ENCODE data around the gene PSME3. TPM values are rescaled to one million over a fixed set of nuclear protein-coding genes. Genes with fewer than 3 reads are reported as not detected.

The PSME3 gene
- total and polyA plus RNA-seq, 8 donors: 66.2 to 131 (median 80.5) TPM

- Histone ChIP-seq H3K9me3 (no peaks in the 10 kb centered on the region), H3K4me1 (peaks cover 12 to 28% of the 10 kb centered on the region in 2 donors), H3K27me3 (no peaks in the 10 kb centered on the region), H3K27ac (no peak overlapping the region), H3K4me3 (no peak overlapping the region), H3K36me3 (peaks cover 0 to 61% of the 10 kb centered on the region in 2 donors)
- ATAC-seq (no peak), DNase-seq (no peak)
- intact Hi-C loops (cut with DNase I): loop anchor here in 1 of 2 donors (5.0 kb wide), 1 partner anchor 99 kb away; no protein-coding TSS in a partner anchor
- TF ChIP-seq CTCF (IDR thresholded peaks at IDR 0.05): no peak
These were observed 12.0 kb upstream of the PSME3 start for GRCh38 chr17:42821176-42821575.

DNA sequence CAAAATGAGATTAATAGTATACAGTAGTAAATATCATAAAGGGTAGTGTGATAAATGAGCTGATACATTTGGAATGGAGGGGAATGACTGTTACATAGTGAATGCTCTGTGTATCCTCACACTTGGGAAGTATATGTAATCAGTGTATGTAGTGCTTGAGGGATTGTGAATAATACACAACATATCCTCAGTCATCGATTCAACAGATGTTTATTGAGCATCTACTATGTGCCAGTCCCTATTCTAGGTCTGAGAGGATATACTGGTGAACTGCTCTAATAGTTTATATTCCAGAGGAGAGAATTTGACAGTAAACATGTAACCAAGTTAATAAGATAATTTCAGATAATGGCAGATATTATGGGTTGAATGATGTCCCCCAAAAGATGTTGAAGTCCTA lies 5.7 kb upstream of the PSME3 start:
- H3K9me3 ChIP-seq: no peaks in the 10 kb centered on the region
- no peak overlapping the region for H3K27ac ChIP-seq
- TF ChIP-seq CTCF (IDR thresholded peaks at IDR 0.05): no peak
- intact Hi-C loops (cut with DNase I): no loop called here
- no peaks in the 10 kb centered on the region for H3K36me3 ChIP-seq
- H3K4me1 ChIP-seq: peaks cover 14 to 23% of the 10 kb centered on the region in 2 donors
- H3K27me3 ChIP-seq: no peaks in the 10 kb centered on the region
- no peak overlapping the region for H3K4me3 ChIP-seq
- DNase-seq (no peak), ATAC-seq (no peak)

DNA sequence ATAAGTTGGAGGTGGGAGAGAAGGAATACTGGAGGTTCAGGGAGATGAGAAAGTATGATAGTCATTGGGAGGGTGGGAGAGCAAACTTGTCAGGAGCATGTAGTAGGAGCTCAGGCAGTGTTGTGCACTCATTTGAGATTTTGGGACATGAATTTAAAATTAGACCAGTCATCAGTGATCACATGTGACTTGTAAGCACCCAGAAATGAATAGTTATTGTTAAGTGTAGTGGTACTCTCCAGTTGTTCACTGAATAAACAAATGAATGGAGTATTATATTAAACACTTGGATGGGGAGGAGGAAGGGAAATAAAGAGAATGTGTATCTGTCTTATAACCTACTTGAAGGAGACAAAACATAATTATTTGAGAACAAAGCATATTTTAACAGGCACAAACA lies 2.2 kb upstream of the PSME3 start:
- DNase-seq (no peak), ATAC-seq (no peak)
- Histone ChIP-seq H3K9me3 (no peaks in the 10 kb centered on the region), H3K4me1 (peaks cover 12 to 34% of the 10 kb centered on the region in 2 donors), H3K27ac (no peak overlapping the region), H3K36me3 (peaks cover 0 to 11% of the 10 kb centered on the region in 2 donors), H3K27me3 (no peaks in the 10 kb centered on the region), H3K4me3 (no peak overlapping the region)
- no peak for TF ChIP-seq CTCF (IDR thresholded peaks at IDR 0.05)
- intact Hi-C loops (cut with DNase I): no loop called here

DNA sequence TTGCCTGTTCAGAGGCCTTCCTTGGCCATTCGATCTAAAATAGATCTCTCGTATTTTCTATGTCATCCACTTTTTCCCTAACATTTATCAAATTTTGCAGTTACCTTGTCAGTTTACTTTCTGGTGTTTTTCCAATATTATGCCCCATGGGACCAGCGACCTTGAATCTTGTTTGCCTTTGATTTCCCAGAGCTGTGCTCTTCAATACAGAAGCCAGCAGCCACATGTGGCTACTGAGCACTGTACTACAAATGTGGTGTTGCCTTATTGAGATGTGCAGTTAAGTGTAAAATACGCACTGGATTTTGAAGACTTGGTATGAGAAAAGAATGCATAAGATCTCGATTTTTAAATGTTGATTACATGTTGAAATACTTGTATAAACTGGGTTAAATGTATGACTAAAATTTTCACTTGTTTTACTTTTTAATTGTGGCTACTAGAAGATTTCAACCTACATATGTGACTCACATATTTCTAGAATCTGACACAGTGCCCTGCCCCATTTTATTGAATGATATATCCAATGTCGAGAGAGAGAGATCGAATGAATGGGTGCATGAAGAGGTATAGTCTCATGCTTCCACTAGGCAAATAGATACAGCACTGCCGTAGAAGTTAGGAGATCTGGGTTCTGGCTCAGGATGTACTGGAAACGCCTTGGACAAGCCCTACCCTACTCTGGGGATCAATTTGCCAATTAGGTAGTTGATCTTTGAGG lies 824 bp upstream of the PSME3 start:
- Histone ChIP-seq H3K27me3 (no peaks in the 10 kb centered on the region), H3K4me3 (peak overlapping the region; percentile 79 to 98), H3K27ac (peak overlapping the region; percentile 79 to 91), H3K36me3 (peaks cover 0 to 25% of the 10 kb centered on the region in 2 donors), H3K4me1 (peaks cover 12 to 38% of the 10 kb centered on the region in 2 donors), H3K9me3 (no peaks in the 10 kb centered on the region)
- intact Hi-C loops (cut with DNase I): no loop called here
- no peak for TF ChIP-seq CTCF (IDR thresholded peaks at IDR 0.05)
- ATAC-seq (no peak), DNase-seq (no peak)

- no peak for DNase-seq
- no peaks in the 10 kb centered on the region for H3K9me3 ChIP-seq
- peak overlapping the region; percentile 79 to 91 for H3K27ac ChIP-seq
- H3K4me3 ChIP-seq: peak overlapping the region; percentile 79 to 98
- no peaks in the 10 kb centered on the region for H3K27me3 ChIP-seq
- intact Hi-C loops (cut with DNase I): no loop called here
- peak; percentile 5 for ATAC-seq
- H3K4me1 ChIP-seq: peaks cover 12 to 38% of the 10 kb centered on the region in 2 donors
- peaks cover 0 to 40% of the 10 kb centered on the region in 2 donors for H3K36me3 ChIP-seq
- TF ChIP-seq CTCF (IDR thresholded peaks at IDR 0.05): no peak
These were observed 698 bp downstream of the PSME3 start for GRCh38 chr17:42833767-42834422.
